ENCODE measurements around the gene SOX6.
"Not testable (repeated sequence)": the region's sequence is repeated elsewhere in the genome, so short reads cannot be mapped to it uniquely, and the experiment has no call there.

Gene SOX6

GRCh38 chr11:15943418-15944197 lies 412.7 kb downstream of the SOX6 start:
- no peak for DNase-seq

- DNase-seq = no peak
These were observed 413.4 kb downstream of the SOX6 start for GRCh38 chr11:15942936-15943335.

- DNase-seq = no peak
These were observed 414.2 kb downstream of the SOX6 start for GRCh38 chr11:15942126-15942525.

GRCh38 chr11:15941206-15941770 lies 415.1 kb downstream of the SOX6 start:
- DNase-seq = no peak

GRCh38 chr11:15940462-15941205 lies 415.7 kb downstream of the SOX6 start:
- DNase-seq = no peak

- no peak for DNase-seq
These were observed 417.4 kb downstream of the SOX6 start for GRCh38 chr11:15938983-15939382.

GRCh38 chr11:15938121-15938611 lies 418.2 kb downstream of the SOX6 start:
- no peak for DNase-seq

GRCh38 chr11:15937601-15938120 lies 418.7 kb downstream of the SOX6 start:
- DNase-seq = no peak

- no peak for DNase-seq
These were observed 420.3 kb downstream of the SOX6 start for GRCh38 chr11:15936011-15936410.

- no peak for DNase-seq
These were observed 421.0 kb downstream of the SOX6 start for GRCh38 chr11:15935373-15935772.

- DNase-seq = no peak
These were observed 422.3 kb downstream of the SOX6 start for GRCh38 chr11:15933886-15934625.

GRCh38 chr11:15932417-15932816 lies 423.9 kb downstream of the SOX6 start:
- DNase-seq = no peak

- DNase-seq = no peak
These were observed 424.8 kb downstream of the SOX6 start for GRCh38 chr11:15931497-15931896.

- DNase-seq = no peak
These were observed 425.8 kb downstream of the SOX6 start for GRCh38 chr11:15930442-15931025.

- DNase-seq = no peak
These were observed 426.9 kb downstream of the SOX6 start for GRCh38 chr11:15929371-15929901.

- no peak for DNase-seq
These were observed 428.5 kb downstream of the SOX6 start for GRCh38 chr11:15927864-15928217.

GRCh38 chr11:15927196-15927863 lies 429.0 kb downstream of the SOX6 start:
- DNase-seq = no peak

GRCh38 chr11:15926071-15926470 lies 430.3 kb downstream of the SOX6 start:
- DNase-seq = no peak

GRCh38 chr11:15923183-15923582 lies 433.2 kb downstream of the SOX6 start:
- DNase-seq = peak; percentile 4 to 24

GRCh38 chr11:15922745-15923144 lies 433.6 kb downstream of the SOX6 start:
- not testable (repeated sequence) for DNase-seq

GRCh38 chr11:15920856-15921629 lies 435.3 kb downstream of the SOX6 start:
- no peak for DNase-seq
